PC-3 (cell line): ENCODE measurements around the gene MLANA.

Experiments used
- CTCF ChIP-seq: fragments of 300-600 bp; sonication (generic); conservative IDR thresholded peaks from 2 replicates; pipeline ENCODE4 v1.5.1; 2017; ENCODE audit warnings: antibody characterized with exemption, low read depth, mild to moderate bottlenecking, low read length
- EZH2 ChIP-seq: fragments of 300-600 bp; sonication (generic); IDR thresholded peaks from one replicate; pipeline ENCODE4 v1.6.1; 2017; ENCODE audit warnings: antibody characterized with exemption, mild to moderate bottlenecking, low read length; ENCODE audit not compliant: unreplicated experiment
- EZH2phosphoT487 ChIP-seq: fragments of 300-600 bp; sonication (generic); IDR thresholded peaks from 2 replicates; pipeline ENCODE4 v1.6.1; 2018; ENCODE audit warnings: mild to moderate bottlenecking, antibody characterized with exemption, low read length, borderline replicate concordance

GRCh38 chr9:5893134-5893505 lies 2.4 kb downstream of the MLANA start:
- TF ChIP-seq CTCF: no peak
- no peak for TF ChIP-seq EZH2phosphoT487
- no peak for TF ChIP-seq EZH2
